Bone marrow (tissue), 2 donors: ENCODE results near the gene SPC24.

ENCODE experiments used
- DNase-seq, 2 donors: peaks; one replicate each; lab custom pipeline; 2025; lab: John Stamatoyannopoulos, UW

Gene SPC24, protein sequence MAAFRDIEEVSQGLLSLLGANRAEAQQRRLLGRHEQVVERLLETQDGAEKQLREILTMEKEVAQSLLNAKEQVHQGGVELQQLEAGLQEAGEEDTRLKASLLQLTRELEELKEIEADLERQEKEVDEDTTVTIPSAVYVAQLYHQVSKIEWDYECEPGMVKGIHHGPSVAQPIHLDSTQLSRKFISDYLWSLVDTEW

DNA sequence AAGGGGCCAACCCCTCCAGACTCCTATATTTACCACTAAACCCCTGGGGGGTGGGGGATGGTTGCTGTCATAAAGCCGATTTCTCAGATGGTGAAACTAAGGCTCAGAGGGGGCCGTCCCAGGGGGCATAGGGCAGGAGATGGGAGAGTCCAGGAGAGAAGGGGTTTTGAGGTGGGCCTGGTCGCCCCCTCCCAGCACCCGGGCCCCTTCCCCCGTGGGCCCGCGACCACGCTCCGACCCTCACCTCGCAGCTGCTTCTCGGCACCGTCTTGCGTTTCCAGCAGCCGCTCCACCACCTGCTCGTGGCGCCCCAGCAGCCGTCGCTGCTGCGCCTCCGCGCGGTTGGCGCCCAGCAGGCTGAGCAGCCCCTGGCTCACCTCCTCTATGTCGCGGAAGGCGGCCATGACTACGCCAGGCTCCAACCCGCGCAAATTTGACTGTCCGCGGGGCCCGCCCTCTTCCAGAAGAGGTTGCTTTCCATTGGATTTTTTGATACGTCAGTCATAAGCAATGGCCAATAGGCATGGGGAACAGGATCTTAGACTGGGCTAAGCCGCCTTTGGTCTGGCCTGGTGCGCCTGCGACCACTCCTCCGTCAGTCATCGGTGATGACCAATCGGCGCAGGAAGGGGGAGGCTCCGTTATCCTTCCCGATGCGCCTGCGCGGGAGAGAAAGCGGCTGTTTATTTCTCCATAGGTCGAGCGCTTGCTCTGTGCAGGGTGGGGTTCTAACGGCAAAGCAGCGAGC, at the start of gene SPC24:
SPC24 (minus strand) TSS at position 410 of the 748 bp plus-strand sequence; CDS start at position 404, 6 bp downstream.
- peak; percentile 66 to 95 for DNase-seq

DNA sequence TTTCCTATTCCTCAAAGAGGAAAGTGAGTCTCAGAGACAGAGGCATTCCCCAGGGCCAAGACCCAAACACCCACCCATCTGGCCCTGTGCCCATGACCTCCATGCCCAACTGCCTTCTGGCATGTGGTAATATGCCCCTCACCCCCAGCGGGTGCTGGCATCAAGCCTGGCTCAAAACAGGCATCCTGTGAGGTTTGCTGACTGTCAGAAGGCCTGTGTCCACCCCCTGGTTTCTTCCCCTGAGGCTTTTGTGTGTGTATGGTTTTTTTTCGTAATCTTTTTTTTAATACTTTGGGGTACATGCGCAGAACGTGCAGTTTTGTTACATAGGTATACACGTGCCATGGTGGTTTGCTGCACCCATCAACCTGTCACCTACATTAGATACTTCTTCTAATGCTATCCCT, 49.4 kb upstream of the SPC24 start:
- DNase-seq: peak in 1 of 2 donors; percentile 48

DNA sequence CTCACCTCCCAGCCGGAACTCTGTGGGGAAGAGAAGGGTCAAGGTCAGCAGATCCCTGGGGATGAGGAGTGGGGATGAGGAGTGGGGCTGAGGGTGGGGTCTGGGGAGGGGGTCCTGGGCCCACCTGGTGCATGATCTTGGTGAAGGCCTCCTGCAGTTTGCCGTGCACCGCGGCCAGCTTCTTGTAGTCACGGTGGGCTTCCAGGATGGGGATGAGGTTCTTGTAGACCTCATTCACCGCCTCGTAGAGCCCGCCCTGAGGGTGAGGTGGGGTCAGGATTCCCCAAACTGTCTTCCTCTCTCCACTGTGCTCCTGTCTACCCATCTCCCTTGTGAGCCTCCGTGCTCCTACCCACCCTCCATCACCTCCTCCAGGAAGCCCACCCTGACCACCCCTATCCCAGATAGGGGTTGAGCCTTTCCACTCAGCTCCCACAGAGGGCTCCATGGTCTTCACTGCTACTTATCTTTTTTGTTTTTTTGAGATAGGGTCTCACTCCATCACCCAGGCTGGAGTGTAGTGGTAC, 48.6 kb upstream of the SPC24 start:
- no peak for DNase-seq

DNA sequence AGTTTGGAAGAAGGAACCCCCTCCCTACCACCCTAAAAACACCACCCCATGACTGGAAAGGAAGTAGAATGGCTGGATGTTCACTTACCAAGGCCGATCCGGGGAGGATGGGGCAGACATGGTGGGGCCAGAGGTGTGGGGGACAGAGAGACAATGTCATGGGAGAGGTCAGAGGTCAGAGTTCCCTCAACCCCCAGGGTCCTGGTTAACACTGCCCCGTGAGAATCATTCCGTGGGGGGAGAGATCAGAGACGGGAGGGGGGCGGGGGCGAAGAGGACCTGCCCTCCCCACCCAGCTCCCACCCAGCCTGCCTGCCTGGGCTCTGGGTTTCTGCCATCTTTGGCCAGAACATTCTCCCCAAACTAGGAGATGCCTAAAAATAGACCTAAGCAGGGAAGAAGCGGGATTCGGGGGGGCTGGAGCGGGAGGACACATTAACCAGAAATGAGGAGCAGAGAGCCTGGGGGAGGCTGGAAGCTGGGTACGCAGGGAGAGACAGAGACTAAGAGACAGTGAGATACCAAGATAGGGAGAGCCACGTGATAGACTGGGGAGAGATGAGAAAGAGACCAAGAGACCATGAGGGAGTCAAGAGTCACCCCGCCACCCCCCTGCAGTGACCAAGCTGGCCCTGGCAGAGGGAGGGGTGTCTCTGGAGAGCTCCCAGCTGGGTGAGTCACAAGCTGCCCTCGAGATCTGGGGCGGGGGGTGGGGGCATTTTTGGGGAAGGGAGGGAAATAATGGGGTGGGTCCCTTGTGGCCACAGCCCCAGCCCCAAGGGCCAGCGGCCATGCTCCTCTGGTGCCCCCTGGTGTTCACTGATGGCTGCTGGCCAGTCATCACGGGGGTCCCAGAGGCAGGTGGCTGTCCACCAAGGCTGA, 47.9 kb upstream of the SPC24 start:
- DNase-seq: peak; percentile 12 to 49

DNA sequence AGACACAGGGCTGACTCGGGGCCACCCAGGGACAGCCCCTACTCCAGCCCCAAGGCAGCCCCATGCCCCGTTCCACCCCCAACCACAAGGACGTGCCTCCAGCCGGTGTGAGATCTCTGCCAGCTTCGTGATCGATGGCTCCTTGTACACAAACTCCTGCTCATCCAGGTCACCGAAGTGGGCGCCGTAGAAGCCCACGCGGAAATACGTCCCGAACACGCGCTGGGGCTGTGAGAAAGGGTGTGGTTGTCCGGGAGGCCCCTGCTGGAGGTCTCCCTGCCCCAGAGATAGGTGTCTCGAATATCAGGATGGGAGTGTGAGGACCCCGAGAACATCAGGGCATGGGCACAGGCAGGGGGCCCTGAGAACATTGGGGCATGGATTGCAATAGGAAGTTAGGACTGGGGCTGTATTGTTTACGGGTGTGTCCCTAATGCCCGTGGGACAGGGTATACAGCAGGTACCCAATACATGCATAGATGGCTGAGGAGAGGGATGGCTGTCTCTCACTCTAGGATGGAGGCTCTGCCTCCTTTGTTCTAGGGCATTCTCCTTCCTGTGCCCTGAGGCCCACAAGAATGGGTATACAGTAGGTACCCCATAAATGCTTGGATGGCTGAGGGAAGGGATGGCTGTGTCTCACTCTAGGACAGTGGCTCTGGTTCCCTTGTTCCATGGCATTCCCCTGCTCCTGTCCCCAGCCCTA, 47.1 kb upstream of the SPC24 start:
- no peak for DNase-seq

DNA sequence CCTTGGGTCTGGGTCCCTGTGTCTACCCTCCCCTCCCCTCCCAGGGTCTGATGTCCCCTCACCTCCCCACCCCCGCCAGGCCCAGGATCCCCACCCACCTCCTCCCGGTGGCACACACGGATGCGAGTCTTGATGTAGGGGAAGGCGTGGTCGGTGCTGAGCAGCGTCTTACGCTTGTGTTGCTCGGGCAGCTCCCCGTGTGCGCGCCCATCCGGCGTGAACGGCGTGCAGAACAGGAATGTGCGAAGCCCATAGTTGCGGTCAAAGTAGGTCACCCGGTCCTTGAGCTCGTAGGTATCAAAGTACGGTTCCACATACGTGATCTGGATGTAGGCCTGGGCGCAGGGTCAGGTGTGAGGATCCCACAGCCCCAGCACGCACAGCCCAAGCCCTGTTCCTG, 46.2 kb upstream of the SPC24 start:
- no peak for DNase-seq

DNA sequence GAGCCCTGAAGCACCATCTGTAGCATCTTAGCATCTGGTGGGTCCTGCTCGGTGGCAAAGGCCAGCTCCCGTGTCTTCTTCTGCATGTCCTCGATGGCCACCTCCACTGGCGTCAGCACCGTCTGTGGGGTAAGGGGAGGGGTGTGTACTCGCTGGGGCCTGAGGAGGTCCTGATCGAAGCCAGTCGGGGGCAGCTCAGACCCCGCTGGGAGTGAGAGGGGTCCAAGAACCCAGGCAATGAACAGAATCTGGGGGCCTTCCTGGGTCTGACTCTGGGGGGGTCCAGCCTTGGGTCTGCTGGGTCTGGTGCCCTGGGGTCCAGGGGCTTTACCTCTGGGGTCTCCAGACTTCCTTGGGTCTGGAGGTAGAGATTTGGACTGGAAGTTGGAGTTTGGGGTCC, 45.3 kb upstream of the SPC24 start:
- DNase-seq: no peak

DNA sequence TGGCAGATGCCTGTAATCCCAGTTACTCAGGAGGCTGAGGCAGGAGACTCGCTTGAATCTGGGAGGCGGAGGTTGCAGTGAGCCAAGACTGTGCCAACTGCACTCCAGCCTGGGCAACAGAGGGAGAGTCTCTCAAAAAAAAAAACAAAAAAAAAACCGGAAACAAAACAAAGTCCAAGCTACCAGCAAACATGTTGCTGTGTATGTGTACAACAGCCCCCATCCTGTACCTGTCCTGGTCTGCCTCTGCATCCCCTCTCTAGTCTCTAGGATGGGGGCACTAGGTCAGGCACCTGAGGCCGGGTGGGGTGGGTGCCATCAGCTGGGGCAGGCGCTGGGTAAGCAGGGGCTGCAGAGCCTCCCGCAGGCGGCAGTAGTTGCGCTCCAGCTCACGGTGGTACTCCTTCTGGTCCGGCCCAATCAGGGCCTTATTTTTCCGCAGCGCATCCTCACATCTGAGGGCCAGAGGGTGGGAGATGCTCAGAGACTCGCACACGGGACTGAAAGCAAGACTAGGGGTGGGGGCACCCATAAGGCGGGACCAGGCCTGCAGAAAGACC, 44.5 kb upstream of the SPC24 start:
- DNase-seq: no peak

DNA sequence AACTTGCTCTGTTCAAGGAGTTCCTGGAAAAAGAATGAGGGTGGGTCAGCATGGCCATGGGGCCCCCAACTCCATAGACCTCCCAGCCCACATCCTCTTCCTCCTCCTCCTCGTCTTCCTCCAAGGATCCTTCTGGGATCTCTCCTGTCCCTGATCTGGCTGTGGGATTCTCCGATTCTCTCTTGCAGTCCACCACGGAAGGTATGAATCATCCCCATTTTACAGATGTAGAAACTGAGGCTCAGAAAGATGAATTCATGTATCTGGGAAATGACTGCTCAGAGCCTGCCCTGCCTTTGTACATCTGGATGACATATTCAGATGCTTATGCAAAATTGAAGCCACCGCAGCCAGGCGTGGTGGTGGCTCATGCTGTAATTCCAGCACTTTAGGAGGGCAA, 43.9 kb upstream of the SPC24 start:
- no peak for DNase-seq

DNA sequence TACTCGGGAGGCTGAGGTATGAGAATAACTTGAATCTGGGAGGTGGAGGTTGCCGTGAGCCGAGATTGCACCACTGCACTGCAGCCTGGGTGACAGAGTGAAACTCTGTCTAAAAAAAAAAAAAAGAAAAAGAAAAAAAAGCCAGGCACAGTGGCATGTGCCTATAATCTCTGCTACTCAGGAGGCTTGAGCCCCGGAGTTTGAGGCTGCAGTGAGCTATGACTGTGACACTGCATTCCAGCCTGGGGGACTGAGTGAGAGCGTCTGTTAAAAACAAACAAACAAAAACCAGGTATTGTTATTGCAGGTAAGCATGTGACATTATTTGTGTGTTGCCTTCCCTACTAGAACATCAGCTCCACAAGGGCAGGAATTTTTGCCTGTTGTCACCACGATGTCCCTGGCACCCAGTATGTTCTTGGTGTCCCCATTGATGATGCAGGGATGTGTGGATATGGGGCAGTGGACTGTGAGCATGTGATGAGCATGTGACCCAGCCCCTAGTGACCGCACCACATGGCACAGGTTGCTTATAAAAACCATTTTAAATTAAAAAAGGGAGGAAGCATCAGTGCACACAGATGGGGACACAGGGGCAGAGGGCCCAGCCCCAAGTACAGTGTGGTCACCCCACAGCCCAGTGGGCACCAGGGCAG, 43.3 kb upstream of the SPC24 start:
- DNase-seq: no peak

DNA sequence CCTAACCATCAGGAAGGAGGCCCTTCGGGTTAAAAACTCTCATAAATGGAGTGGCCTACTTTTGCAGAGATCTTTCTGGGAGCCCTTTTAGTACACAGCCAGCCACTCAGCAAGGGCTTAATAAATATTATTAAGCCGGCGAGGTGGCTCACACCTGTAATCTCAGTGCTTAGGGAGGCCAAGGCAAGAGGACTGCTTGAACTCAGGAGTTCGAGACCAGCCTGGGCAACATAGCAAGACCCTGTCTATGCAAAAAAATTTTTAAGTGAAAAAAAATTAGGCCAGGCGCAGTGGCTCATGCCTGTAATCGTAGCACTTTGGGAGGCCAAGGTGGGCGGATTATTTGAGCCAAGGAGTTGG, 42.6 kb upstream of the SPC24 start:
- DNase-seq: no peak

DNA sequence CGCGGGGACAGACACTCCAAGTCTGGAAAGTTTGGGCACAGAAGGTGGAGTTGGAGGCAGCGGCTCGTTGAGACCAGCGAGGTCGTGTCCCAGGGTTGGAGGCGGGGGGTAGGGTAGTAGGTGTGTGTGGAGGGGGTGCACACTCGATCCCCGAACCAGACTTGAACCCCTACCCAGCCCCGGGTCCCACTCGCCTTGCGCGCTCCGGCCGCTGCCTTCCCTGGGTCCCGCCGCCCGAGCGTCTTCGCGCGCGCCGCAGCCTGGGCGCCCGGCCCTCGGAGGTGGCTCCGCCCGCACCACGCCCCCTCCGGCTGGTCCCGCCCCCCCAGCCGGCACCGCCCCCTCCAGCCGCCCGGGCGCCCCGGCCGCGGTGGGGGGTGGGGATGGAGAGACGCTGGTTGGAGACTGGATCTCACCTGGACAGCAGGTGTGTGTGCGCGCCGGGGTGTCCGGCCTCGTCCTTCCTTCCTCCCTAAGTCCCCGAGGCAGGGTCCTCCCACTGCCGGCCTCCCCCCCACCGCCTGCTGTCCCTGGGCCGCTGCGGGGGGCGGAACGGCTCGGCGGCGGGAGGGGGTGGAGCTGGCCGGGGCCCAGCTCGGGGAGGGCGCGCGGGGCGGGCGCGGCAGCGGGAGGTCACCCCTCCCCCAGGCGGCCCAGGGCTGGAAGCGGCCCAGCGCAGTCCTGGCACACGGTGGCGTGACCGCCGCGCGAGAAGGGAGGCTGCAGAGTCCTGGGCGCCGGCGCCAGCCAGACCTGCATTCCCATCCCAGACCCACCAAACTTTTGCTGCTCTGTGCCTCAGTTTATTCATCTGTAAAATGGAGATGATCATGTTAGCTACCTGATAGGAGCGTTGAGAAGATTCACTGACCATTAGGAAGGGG, 42.0 kb upstream of the SPC24 start, which contains the start of gene KANK2:
KANK2 (minus strand) TSS at position 255 of the 884 bp plus-strand sequence. CDS start 3,034 bp downstream, outside the sequence.
- peak; percentile 56 to 75 for DNase-seq

DNA sequence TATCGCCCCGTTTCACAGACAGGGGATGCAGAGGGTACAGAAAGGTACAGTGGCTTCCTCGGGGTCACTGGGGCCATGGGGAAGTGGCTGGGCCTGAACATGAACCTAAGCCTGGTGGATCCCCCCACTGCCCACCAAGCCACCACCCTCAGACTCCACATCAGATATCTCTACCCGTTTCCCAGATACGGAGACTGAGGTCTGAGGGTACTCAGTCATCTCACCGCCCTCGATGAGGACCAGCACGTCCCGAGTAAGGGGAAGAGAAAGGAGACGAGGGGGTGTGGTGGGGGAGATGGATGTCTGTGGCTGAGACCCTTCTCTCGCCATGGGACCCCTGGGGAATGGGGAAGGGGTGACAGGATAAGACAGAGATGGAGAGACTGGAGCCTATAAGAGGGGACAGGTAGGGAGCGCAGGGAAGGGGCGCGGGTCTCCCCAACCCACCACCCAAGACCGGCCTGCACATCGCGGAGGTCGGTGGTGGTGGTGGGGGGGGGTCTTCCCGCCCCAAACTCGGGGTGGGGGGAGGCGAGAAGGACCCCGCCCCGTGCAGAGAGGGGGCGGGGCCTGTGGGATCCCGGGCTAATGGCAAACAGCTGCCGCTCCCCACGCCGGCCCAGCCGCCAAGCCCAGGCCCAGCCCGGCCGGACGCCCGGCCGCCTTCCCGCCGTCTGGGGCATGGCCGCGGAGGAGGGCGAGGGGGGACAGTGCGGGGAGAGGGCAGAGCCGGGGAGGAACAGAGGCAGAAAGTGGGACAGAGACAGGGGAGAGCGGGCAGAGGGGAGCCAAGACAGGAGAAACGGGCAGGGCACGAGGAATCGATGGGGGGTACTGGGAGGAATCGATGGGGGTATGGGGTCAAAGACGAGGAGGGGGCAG, 41.1 kb upstream of the SPC24 start:
- no peak for DNase-seq

DNA sequence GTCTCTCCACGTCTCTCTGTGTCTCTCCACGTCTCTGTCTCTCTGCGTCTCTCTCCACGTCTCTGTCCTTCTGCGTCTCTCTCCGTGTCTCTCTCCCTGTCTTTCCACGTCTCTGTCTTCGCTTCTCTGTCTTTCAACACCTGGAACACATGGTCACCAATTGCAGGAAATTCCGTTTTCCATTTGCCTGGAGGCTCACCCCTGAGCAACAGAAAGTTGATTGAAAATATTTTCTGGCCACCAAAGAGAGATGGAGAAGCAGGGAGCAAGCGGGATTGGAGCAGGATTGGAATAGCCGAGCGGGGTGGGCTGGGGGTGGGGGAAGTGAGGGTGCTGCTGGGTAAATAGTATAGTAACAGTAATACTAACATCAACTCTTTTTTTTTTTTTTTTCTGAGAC, 40.1 kb upstream of the SPC24 start:
- no peak for DNase-seq

DNA sequence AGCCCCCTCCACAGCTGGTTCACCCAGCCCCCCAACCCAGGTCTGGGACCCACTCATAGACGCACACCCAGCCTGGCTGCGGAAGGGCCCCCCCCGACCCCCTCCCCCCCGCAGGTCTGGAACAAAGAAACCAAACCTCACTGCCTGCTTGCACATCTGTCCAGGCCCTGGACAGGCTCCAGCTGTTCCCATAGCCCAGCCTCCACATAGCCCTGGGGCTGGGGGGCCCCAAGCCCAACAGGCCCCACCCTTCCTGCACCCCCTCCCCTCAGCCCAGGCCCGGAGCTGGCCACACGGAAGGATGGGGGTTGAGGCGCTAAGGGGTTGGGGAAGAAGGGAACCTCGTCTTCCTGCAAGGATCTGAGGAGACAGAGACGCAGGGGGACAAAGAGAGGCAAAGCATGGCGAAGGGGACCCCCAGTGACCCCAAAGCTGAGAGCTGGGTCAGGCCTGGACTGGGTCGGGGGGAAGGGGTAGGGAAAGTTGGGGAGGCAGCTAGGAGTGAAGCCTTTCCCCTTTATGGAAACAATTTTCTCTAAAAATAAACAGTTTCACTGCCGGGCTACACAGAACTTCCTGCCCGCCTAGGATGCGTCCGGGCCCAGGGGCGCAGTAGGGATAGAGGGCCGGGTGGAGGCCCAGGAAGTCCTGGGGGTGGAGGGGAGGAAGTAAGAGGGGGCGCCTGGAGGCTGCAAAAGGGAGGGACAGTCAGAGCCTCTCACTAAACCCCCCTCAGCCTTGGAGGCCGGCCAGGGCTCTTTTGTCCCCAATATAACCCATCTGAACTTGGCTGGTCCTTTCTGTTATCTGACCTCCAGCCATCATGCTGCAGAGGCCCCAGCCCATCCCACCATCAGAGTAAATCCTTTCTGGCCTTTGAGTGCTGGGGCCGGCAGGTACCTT, 39.3 kb upstream of the SPC24 start:
- no peak for DNase-seq

DNA sequence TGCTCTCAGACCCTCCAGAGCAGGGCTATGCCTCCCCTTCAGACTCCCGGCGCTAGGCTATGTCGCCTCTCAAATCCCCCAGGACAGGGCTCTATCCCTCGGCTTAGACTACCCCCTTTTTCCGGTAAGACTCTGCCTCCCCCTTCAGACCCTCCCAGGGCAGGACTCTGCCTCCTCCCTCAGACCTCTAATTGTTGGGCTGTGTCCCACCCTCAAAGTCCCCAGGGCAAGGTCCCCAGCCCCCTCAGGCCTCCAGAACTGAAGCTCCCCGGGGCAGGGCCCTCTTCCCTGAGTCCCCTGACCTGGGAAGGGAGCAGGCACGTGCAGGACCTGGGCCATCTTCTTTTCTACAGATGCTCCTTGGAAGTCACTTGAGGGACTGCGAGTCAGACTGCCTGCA, 38.6 kb upstream of the SPC24 start:
- DNase-seq: no peak

DNA sequence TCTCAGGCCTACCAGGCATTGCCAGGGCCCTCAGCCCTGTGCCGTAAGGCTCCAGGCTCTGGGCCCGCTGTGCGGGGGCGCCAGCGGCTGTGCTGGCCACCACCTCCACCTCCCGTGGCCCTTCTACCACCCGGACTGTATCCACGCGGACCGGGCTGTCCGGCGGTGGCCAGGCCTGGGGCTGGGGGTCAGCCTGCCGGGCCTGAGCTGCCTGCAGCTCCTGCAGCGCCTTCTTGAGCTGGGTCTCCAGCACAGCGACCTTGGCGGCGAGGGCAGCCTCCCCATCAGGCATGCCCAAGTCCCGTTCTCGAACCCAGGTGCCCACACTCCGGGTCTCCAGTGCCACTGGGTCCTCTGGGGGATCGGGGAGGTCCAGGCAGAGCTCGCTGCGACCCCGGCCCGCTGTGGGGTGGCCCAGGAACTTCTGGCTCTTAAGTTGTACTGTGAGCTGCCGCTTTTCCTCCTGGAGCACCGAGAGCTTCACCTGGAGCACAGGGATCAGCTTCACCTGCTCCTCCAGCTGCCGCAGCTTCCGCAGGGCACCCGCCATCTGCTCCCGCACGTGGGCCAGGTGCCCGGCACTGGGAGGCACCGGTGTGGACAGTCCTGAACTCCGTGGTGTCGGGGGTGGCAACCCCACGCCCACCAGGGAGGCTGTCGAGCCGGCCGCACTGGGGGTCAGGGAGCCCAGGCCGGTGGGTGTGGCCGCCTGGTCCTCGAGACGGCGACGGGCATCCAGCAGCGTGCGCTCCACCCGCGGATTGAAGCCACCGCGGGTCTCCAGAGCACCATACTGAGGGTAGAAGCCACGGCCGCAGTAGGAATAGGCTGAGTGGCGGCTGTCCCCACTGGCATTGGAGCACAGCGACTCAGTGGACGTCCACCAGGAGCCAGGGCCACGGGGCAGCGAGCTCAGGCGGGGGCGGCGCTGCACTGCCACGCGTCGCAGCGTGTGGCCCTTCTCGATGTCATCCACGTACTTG, 37.7 kb upstream of the SPC24 start:
- DNase-seq: no peak
